GM21360 (cell line): ENCODE measurements around the gene EXD3.
"Not testable (repeated sequence)": the region's sequence is repeated elsewhere in the genome, so short reads cannot be mapped to it uniquely, and the experiment has no call there.

Experiments
- ATAC-seq: cut with Tn5 transposase; IDR thresholded peaks from one replicate; pipeline ENCODE4 v1.9.1; 2021; ENCODE audit warnings: mild to moderate bottlenecking, moderate library complexity; ENCODE audit not compliant: unreplicated experiment

EXD3 gene

GRCh38 chr9:137264067-137264466, 158.9 kb downstream of the EXD3 start:
- no peak for ATAC-seq

DNA sequence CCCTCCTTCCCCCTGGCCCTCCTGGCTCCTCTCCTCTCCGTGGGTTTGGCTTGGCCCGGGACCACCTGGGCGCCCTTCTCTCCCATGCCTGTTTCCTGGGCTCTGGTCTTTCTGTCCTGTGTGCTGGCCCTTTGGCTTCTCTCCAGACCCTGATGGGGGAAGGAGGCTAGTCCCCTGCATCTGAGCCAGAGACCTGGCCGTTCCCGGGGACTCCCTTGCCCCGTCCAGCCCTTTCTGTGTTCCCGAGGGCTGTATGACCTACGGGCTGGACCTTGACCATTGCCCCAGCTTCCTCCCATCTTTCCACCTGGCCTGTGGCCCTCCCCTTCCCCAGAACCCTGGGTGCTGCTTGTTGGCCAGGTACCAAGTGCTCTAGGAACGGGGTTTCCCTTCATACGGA, 159.5 kb downstream of the EXD3 start:
- ATAC-seq, result no peak

DNA sequence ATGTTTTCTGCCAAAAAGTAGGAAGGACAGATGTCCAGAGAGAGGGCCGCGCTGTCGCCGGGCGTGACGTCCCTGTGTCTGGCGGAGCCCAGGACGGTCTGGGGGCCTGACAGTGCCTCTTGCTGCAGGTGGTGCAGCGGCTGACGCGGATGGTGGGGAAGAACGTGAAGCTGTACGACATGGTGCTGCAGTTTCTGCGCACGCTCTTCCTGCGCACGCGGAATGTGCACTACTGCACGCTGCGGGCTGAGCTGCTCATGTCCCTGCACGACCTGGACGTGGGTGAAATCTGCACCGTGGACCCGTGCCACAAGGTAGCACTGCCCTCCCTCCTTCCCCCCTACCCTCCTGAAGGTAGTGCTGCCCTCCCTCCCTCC, 160.1 kb downstream of the EXD3 start:
- no peak for ATAC-seq

DNA sequence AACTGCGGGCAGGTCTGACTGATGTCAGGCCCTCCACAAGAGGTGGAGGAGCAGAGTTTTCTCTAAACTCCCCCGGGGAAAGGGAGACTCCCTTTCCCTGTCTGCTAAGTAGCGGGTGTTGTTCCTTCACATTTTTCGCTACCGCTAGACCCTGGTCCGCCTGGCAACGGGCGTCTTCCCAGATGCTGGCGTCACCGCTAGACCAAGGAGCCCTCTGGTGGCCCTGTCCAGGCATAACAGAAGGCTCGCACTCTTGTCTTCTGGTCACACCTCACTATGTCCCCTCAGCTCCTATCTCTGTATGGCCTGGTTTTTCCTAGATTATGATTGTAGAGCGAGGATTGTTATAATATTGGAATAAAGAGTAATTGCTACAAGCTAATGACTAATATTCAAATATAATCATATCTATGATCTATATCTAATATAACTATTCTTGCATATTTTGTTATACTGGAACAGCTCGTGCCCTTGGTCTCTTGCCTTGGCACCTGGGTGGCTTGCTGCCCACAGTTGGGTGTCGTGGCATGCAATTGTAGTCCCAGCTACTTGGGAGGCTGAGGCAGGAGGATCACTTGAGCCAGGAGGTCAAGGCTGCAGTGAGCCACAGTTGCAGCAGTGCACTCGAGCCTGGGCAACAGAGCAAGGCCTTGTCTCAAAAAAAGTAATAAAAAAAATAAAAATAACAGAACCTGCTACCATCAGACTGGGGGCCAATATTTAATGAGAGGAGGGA, 160.6 kb downstream of the EXD3 start:
- not testable (repeated sequence) for ATAC-seq
